ENCODE measurements around the gene ZBTB20.

Gene ZBTB20

DNA sequence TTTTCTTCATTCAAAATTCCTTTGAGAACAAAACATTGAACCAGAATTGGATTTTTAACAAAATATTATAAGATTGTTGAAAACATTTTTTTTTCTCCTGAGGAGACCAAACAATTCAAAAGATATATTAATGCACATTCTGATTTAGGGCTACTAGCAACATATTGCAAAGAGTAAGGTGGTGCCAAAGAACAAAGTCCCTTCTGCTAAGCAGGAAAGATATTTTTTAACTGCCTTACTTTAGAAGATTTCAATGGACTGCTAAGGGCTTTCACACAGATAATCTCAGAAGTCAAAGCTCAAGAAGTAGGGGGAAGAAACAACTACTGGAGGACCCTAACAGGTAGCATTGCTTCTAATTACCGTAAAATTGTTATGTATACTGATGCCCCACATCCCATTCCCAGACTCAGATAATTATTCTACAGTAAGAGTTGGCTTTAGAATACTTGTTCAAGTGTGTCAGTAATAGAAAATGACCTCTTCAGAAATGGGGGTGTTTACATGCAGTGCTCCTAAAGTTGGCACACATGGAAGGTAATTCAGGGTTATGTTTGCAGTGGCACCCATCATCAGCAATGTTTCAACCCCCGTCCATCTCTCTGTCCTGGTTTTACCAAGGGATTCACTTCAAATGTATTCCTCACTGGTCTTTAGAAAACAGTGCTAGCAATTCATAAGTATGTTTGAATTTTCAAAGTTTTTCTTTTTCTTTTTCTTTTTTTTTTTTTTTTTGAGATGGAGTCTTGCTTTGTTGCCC is 354.7 kb downstream of the ZBTB20 start:
- no peak for TF ChIP-seq ZNF274 (IDR thresholded peaks at IDR 0.05; ENCODE audit: low read depth, low read length)
- no peak overlapping the region for H3K4me3 ChIP-seq (ENCODE audit: low read length)

DNA sequence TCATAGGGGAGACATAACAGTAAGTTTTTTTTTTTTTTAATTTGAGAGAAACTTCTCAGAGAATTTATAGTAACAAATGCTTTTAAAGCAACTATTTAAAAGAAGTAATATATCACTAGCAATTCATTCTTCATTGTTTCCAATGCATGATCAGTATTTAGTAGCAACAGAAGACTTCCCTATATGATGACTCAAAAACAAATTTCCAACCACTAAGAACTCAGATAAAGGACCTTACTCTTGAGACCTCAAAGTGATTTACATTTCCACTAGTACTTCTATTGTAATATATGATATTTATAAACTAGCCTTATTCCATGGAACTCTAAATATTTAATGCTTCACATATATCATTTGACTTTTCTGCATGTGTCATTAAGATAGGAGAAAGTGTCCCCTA is 356.3 kb downstream of the ZBTB20 start:
- no peak for TF ChIP-seq ZNF274 (IDR thresholded peaks at IDR 0.05; ENCODE audit: low read depth, low read length)
- H3K4me3 ChIP-seq (ENCODE audit: low read length): no peak overlapping the region

DNA sequence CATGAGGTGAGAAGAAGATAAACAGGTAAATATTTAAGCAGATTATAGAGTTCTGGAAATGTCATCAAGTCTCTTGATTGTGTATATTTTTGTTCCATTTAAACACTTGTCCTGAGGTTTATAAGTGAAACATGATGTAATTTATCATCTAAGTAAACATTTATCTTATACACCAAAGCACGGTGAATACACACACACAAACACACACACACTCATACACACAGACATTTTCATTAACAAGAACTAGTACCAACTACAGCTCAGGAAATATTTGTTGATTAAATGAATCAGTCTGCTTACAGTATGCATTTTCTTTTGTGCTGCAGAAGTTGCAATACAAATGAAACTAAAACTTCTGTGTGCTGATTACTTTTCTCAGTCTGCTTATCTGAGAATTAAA is 357.3 kb downstream of the ZBTB20 start:
- TF ChIP-seq ZNF274 (IDR thresholded peaks at IDR 0.05; ENCODE audit: low read depth, low read length): no peak
- no peak overlapping the region for H3K4me3 ChIP-seq (ENCODE audit: low read length)

DNA sequence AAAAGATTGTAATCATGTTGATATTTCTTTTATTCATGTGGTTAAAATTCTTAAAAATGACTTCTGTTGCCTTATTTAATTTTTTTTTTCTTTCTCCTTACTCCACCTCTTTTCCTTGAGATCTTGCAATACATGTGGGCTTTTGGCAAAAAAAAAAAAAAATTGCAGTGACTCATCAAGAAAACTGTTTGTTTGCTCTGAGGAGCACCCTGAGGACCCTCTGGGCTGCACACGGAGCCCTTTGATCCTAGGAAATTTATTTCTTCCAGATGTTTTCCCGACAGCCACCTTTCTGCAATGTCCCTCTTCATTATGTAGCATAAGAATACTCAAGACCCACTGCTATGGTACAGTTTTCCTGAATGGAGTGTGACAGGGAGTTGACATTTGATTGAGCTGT is 371.7 kb downstream of the ZBTB20 start:
- no peak for TF ChIP-seq ZNF274 (IDR thresholded peaks at IDR 0.05; ENCODE audit: low read depth, low read length)
- no peak overlapping the region for H3K4me3 ChIP-seq (ENCODE audit: low read length)

DNA sequence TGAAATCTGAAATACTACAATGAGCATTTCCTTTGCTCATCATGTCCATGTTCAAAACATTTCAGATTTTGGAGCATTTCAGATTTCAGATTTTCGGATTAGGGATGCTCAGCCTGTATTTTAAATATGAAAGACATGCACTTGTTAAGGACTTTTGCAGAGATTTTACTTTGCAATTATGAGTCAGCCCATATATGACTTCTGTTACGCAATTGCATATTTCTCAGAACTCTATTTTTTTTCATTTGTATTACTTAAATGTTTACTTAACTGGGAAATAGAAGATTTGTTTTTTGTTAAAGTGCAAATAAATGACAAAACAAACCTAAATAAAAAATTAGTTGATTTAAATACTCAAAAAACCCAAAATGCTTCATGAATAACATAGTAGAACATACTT is 376.2 kb downstream of the ZBTB20 start:
- H3K4me3 ChIP-seq (ENCODE audit: low read length): no peak overlapping the region
- no peak for TF ChIP-seq ZNF274 (IDR thresholded peaks at IDR 0.05; ENCODE audit: low read depth, low read length)

DNA sequence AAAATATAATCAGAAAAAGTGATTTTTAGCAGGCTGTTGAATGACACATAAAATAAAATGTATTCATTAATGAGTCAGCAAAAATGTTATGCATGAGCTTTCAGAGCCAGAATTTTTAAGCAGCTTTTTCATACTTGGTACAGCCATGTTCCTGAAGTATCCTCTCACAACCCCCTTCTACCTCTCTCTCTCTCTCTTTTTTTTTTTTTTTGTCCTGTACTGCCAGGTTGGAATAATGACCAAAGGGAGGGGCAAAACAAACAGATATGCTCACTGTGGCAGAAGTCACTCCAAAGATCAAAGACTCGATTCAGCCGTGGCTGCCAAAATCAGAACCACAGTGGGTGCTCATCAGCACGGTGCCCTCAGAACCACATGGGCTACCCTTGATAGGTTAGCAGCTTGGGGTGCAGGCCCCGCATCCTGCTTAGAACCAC is 383.0 kb downstream of the ZBTB20 start:
- H3K4me3 ChIP-seq (ENCODE audit: low read length): no peak overlapping the region
- no peak for TF ChIP-seq ZNF274 (IDR thresholded peaks at IDR 0.05; ENCODE audit: low read depth, low read length)

DNA sequence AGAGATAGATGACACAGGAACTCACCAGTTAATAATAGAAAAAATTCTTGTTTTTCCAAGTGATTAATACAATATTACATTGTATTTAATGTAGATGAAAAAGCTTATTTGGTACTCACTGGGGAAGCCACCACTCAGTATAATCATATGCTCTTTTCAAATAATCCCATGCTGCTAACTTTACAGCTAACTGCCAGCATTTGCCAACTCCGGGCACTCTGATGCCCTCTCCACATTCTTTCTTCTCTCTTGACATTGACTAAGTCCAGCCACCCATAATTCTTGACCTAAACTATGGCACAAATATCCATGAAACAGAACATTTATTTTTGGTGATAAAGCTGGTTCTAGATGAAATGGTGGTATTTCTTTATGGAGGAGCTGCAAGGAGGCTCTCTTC is 384.9 kb downstream of the ZBTB20 start:
- no peak overlapping the region for H3K4me3 ChIP-seq (ENCODE audit: low read length)
- no peak for TF ChIP-seq ZNF274 (IDR thresholded peaks at IDR 0.05; ENCODE audit: low read depth, low read length)

DNA sequence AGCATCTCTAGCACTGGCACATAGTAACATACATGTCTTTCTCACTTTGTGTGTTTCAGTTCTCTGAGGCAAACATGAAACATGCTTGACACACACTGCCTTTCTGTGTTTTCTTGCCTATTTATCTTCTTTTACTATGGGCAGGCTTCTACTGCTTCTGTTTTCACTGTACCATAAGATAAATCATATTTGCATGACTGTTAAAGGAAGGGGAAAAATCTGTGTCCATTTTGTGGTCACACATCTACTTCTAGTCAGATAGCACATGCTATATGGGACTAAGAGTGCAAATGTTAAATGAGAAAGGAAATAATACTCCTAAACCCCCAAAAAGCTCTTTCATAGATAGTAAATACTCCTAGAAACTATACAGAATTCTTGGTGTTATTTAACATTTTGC is 386.4 kb downstream of the ZBTB20 start:
- H3K4me3 ChIP-seq (ENCODE audit: low read length): no peak overlapping the region
- TF ChIP-seq ZNF274 (IDR thresholded peaks at IDR 0.05; ENCODE audit: low read depth, low read length): no peak

DNA sequence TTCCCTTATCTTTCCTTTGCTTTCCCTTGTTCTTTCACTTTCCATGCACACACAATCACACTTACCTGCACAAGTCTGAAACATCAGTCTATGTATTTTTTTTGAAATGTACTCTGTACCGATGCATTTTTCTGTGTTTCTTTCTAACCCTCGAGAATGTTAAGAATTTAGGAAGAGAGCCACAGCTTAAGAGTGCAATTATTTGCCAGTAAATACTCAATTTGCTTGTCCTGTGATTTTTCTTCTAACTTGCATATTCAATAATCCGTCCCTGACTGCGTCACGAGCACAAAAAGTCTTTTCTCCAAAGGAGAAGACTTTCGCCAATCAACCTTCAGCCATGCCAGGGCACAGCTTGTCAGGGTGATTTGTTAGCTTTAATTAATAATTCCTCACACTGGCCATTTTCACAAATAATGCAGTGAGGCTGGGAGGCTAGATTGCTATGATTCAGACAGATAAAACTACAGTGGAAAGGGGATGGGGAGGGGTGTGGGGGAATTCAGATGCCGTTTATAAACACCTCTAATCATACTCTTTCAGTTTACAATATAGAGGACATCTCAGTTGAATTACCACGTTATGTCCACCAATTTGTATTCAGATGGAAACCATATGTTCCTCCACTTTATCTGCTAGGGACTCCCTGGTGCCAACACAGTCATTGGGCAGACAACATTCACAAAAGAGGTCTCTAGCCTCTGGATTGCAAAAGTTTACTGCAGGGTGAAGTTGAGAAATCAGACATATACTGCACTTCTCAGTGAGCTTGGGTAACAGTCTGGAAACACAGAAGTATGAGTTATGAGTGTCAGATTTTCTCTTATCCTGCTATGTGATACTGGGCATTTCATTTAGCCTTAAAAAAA is 388.0 kb downstream of the ZBTB20 start:
- H3K4me3 ChIP-seq (ENCODE audit: low read length): no peak overlapping the region; the same call in 1 of the 2 replicates
- no peak for TF ChIP-seq ZNF274 (IDR thresholded peaks at IDR 0.05; ENCODE audit: low read depth, low read length)

DNA sequence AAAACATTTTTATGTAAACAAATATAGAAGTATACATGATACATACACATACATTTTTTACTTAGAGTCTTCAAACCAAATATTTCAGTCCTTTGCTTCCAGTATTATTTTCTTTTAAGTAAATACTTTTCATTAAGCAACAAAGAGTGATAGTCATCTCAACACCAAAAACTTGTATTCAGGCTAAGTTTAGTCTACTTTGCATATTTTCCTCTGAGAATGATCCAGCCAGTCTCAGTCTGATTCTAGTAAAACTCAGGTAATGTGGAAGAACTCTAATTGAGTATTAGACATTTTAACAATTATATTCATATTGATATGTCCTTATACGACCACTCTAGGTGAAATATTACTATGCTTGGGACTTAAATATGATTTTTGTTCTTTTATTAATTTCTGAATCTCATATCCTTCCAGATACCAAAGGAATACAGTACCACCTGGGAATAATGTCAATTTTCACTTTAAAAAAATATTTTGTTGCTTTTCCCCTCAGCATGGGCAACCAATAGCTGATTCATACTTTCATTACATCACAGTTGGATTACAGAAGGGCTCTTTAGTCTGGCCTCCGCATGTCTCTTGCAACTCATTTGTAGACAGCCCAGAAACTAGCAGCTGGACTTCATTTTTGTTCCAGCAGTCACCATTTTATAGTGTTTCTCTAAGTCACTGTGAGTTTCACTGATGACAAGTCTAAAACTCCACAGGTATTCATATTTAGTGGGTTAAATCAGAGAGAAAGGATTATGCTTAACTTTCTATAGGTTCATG is 390.4 kb downstream of the ZBTB20 start:
- TF ChIP-seq ZNF274 (IDR thresholded peaks at IDR 0.05; ENCODE audit: low read depth, low read length): no peak
- H3K4me3 ChIP-seq (ENCODE audit: low read length): no peak overlapping the region

DNA sequence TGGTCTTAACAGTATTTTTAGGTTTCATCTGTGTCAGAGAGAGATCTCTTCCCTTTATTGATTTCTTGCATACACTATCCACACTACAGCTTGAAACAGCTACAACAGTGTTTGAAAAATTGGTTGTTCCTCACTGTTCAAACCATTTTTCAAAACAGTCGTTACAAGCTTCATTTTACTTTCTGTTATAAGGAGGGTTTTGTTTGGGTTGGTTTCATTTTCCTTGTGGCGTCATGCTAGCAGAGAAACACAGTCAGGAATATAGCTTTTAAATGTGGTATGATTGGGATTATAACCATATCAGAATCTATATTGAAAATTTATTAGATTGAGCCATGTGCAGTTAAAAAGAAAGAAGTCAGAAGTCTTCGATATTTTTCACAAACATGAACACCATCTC is 400.6 kb downstream of the ZBTB20 start:
- H3K4me3 ChIP-seq (ENCODE audit: low read length): no peak overlapping the region
- TF ChIP-seq ZNF274 (IDR thresholded peaks at IDR 0.05; ENCODE audit: low read depth, low read length): no peak

DNA sequence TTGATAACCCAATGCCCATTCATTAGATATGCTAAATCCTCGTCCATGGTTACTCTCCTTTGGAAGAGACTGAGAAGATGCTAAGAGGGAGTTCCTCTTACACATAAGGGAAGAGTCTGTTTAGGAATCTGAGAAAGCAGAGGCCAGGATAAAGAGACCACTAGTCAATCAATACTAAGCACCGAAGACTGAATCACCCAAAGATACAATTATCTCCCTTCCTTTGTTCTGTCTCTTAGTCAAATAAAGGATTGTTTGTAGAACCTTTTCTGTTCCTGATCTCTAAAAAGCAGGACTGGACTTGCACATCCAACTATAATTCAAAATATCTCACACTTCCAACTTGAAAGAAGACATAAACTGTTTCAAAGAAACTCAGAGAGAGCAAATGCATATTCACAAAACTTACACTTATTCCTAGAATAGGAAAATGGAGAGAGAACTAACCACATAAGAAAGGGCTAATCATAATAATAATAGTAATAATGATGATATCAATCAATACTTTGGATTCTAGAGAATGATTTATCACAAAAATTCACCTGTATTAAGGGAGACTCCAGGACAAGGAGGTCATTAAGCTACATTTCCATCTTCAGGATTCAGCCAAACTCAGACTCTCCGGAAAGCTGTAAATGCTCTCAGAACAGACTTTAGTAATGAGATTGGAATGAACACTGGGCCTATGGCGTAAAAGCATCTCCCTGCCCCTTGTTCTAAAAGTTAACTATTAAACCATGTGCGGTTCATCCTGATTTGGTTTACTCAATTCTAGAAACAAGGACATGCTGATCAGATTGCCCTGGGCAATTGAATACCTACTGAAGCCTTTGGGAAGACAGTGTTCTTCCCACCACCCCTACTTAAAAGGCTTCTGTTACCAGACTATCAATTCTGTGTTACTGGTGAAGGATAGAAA is 401.5 kb downstream of the ZBTB20 start:
- no peak overlapping the region for H3K4me3 ChIP-seq (ENCODE audit: low read length)
- no peak for TF ChIP-seq ZNF274 (IDR thresholded peaks at IDR 0.05; ENCODE audit: low read depth, low read length)

DNA sequence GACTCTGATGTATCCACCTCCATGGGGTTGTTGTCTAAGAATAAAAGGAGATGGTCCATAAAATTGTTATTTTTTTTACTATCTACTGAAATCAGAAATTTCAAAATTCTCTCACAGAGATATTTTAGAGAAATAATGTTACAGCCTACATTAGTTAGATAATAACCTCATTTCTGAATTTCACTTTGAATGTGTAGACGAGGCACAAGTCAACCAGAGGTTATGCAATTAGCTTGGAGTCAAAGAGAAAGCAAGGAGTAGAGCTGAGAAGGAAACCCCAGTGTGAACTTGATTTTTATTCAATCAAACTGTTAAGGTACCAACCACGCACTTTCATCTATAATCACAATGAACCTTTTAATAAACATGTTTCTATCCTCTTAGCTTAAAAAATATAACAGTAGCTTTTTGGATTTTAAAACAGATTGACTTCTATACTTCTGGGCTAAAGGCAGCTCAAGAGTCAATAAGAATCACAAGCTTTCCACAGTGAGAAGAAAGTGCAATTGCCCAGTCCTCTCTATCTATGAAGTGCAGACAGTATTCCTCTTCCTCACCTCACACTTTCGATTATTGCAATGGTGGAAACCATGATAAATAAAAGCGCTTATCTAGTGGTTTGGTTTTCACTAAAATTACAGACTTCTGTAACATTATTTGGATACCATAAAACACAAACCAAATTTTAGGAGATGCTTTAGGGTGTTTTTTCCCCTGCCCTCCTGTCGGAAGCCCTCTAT is 403.2 kb downstream of the ZBTB20 start:
- no peak for TF ChIP-seq ZNF274 (IDR thresholded peaks at IDR 0.05; ENCODE audit: low read depth, low read length)

More for the DNA sequence above, 403.2 kb downstream of the ZBTB20 start:
- H3K4me3 ChIP-seq (ENCODE audit: low read length): no peak overlapping the region

Data from GM08714 (cell line).